HG02588 (cell line): Measurements from ENCODE around the gene SGO2.
"Not testable (repeated sequence)": the region's sequence is repeated elsewhere in the genome, so short reads cannot be mapped to it uniquely, and the experiment has no call there.

Source experiments
- ATAC-seq: cut with Tn5 transposase; IDR thresholded peaks from one replicate; pipeline ENCODE4 v1.9.1; 2021; ENCODE audit warnings: mild to moderate bottlenecking, moderate library complexity; ENCODE audit not compliant: unreplicated experiment

The SGO2 gene

GRCh38 chr2:200619279-200619678 lies 93.3 kb downstream of the SGO2 start:
- no peak for ATAC-seq

GRCh38 chr2:200620606-200621390 lies 94.8 kb downstream of the SGO2 start:
- no peak for ATAC-seq

- no peak for ATAC-seq
These were observed 96.1 kb downstream of the SGO2 start for GRCh38 chr2:200622106-200622505.

- ATAC-seq: no peak
These were observed 98.0 kb downstream of the SGO2 start for GRCh38 chr2:200624026-200624425.

GRCh38 chr2:200624658-200625057 lies 98.7 kb downstream of the SGO2 start:
- no peak for ATAC-seq

GRCh38 chr2:200625282-200625681 lies 99.3 kb downstream of the SGO2 start:
- no peak for ATAC-seq

- ATAC-seq: no peak
These were observed 100.0 kb downstream of the SGO2 start for GRCh38 chr2:200625958-200626363.

- ATAC-seq: no peak
These were observed 101.2 kb downstream of the SGO2 start for GRCh38 chr2:200627110-200627770.

GRCh38 chr2:200628461-200628860 lies 102.5 kb downstream of the SGO2 start:
- ATAC-seq: not testable (repeated sequence)

GRCh38 chr2:200631287-200631686 lies 105.3 kb downstream of the SGO2 start:
- no peak for ATAC-seq
